PFSK-1 (cell line): ENCODE measurements around the gene STARD6.

Experiments used
- POLR2AphosphoS5 ChIP-seq: IDR thresholded peaks from 2 replicates; pipeline ENCODE4 v1.6.1; 2012; ENCODE audit warnings: low read depth, mild to moderate bottlenecking, control low read depth, low read length, moderate library complexity
- SIN3A ChIP-seq: IDR thresholded peaks from 2 replicates; pipeline ENCODE4 v1.6.1; 2012; ENCODE audit warnings: mild to moderate bottlenecking, low read length, moderate library complexity, borderline replicate concordance; ENCODE audit not compliant: insufficient read depth
- TAF1 ChIP-seq: IDR thresholded peaks from 2 replicates; pipeline ENCODE4 v1.6.1; 2012; ENCODE audit warnings: low read length, control low read depth, borderline replicate concordance; ENCODE audit not compliant: insufficient read depth
- TF ChIP-seq, protein P1 (sequence below), 2 experiments: IDR thresholded peaks; 2 replicates each; pipeline versions ENCODE4 v1.6.1 to v1.8.0; 2011 to 2012; ENCODE audit warnings: low read depth in 2 of 2, low read length in 2 of 2, control low read depth in 1 of 2, inconsistent platforms in 1 of 2, mild to moderate bottlenecking in 1 of 2, moderate library complexity in 1 of 2; ENCODE audit not compliant: insufficient read depth in 1 of 2

- TF ChIP-seq POLR2AphosphoS5 (no peak), TAF1 (no peak), SIN3A (no peak)
- TF ChIP-seq, protein P1, sequence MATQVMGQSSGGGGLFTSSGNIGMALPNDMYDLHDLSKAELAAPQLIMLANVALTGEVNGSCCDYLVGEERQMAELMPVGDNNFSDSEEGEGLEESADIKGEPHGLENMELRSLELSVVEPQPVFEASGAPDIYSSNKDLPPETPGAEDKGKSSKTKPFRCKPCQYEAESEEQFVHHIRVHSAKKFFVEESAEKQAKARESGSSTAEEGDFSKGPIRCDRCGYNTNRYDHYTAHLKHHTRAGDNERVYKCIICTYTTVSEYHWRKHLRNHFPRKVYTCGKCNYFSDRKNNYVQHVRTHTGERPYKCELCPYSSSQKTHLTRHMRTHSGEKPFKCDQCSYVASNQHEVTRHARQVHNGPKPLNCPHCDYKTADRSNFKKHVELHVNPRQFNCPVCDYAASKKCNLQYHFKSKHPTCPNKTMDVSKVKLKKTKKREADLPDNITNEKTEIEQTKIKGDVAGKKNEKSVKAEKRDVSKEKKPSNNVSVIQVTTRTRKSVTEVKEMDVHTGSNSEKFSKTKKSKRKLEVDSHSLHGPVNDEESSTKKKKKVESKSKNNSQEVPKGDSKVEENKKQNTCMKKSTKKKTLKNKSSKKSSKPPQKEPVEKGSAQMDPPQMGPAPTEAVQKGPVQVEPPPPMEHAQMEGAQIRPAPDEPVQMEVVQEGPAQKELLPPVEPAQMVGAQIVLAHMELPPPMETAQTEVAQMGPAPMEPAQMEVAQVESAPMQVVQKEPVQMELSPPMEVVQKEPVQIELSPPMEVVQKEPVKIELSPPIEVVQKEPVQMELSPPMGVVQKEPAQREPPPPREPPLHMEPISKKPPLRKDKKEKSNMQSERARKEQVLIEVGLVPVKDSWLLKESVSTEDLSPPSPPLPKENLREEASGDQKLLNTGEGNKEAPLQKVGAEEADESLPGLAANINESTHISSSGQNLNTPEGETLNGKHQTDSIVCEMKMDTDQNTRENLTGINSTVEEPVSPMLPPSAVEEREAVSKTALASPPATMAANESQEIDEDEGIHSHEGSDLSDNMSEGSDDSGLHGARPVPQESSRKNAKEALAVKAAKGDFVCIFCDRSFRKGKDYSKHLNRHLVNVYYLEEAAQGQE (IDR thresholded peaks at IDR 0.05; ENCODE audit: insufficient read depth in 1 of 2, low read depth in 2 of 2, low read length in 2 of 2) = no peak
These were observed 77.5 kb downstream of the STARD6 start for GRCh38 chr18:54280220-54280569.
